ENCODE results near the gene CHCHD3. TPM values are rescaled to one million over a fixed set of nuclear protein-coding genes. Genes with fewer than 3 reads are reported as not detected.

The CHCHD3 gene
- total RNA-seq, 1 experiment from 2014 or later, result 89.9 TPM

GRCh38 chr7:133019590-133019989 is 62.3 kb downstream of the CHCHD3 start:
- BruUV-seq (replicated peaks), result no TSS peak
- H3K9me3 Mint-ChIP-seq (ENCODE audit: low read depth, unreplicated experiment), result no peaks in the 10 kb centered on the region
- peaks cover 5% of the 10 kb centered on the region for H3K36me3 Mint-ChIP-seq (ENCODE audit: insufficient read depth, unreplicated experiment)
- H3K4me1 Mint-ChIP-seq (ENCODE audit: low read depth, unreplicated experiment), result no peaks in the 10 kb centered on the region
- CTCF ChIA-PET, result no interaction called here
- no peak overlapping the region for H3K4me3 Mint-ChIP-seq (ENCODE audit: low read depth, unreplicated experiment)
- H3K27ac Mint-ChIP-seq (ENCODE audit: unreplicated experiment), result no peak overlapping the region
- no peaks in the 10 kb centered on the region for H3K27me3 Mint-ChIP-seq (ENCODE audit: unreplicated experiment)
- no peak for TF ChIP-seq CTCF (IDR thresholded peaks at IDR 0.05; ENCODE audit: unreplicated experiment)
- DNase-seq, result no peak
- intact Hi-C loops (cut with micrococcal nuclease; ENCODE audit: unreplicated experiment), result no loop called here

- TF ChIP-seq CTCF (IDR thresholded peaks at IDR 0.05; ENCODE audit: unreplicated experiment), result no peak
- CTCF ChIA-PET, result no interaction called here
- intact Hi-C loops (cut with micrococcal nuclease; ENCODE audit: unreplicated experiment), result no loop called here
- BruUV-seq (replicated peaks), result no TSS peak
- H3K27ac Mint-ChIP-seq (ENCODE audit: unreplicated experiment), result no peak overlapping the region
- no peak overlapping the region for H3K4me3 Mint-ChIP-seq (ENCODE audit: low read depth, unreplicated experiment)
- H3K36me3 Mint-ChIP-seq (ENCODE audit: insufficient read depth, unreplicated experiment), result peaks cover 5% of the 10 kb centered on the region
- DNase-seq, result no peak
- no peaks in the 10 kb centered on the region for H3K4me1 Mint-ChIP-seq (ENCODE audit: low read depth, unreplicated experiment)
- H3K27me3 Mint-ChIP-seq (ENCODE audit: unreplicated experiment), result no peaks in the 10 kb centered on the region
- no peaks in the 10 kb centered on the region for H3K9me3 Mint-ChIP-seq (ENCODE audit: low read depth, unreplicated experiment)
Observed at GRCh38 chr7:133016604-133017003, 65.3 kb downstream of the CHCHD3 start.

GRCh38 chr7:133015888-133016287 is 66.0 kb downstream of the CHCHD3 start:
- no peak for TF ChIP-seq CTCF (IDR thresholded peaks at IDR 0.05; ENCODE audit: unreplicated experiment)
- Mint-ChIP-seq H3K4me3 (ENCODE audit: low read depth, unreplicated experiment) (no peak overlapping the region), H3K27me3 (ENCODE audit: unreplicated experiment) (no peaks in the 10 kb centered on the region), H3K4me1 (ENCODE audit: low read depth, unreplicated experiment) (no peaks in the 10 kb centered on the region), H3K9me3 (ENCODE audit: low read depth, unreplicated experiment) (no peaks in the 10 kb centered on the region), H3K36me3 (ENCODE audit: insufficient read depth, unreplicated experiment) (no peaks in the 10 kb centered on the region), H3K27ac (ENCODE audit: unreplicated experiment) (no peak overlapping the region)
- intact Hi-C loops (cut with micrococcal nuclease; ENCODE audit: unreplicated experiment), result no loop called here
- no peak for DNase-seq
- no TSS peak for BruUV-seq (replicated peaks)
- CTCF ChIA-PET, result no interaction called here

- no peak overlapping the region for H3K4me3 Mint-ChIP-seq (ENCODE audit: low read depth, unreplicated experiment)
- peaks cover 6% of the 10 kb centered on the region for H3K9me3 Mint-ChIP-seq (ENCODE audit: low read depth, unreplicated experiment)
- TF ChIP-seq CTCF (IDR thresholded peaks at IDR 0.05; ENCODE audit: unreplicated experiment), result no peak
- CTCF ChIA-PET, result interaction anchor here (0.6 kb wide), 1 partner anchor 8 kb away, joined by 4 read pairs; no protein-coding TSS in a partner anchor
- BruUV-seq (replicated peaks), result no TSS peak
- H3K4me1 Mint-ChIP-seq (ENCODE audit: low read depth, unreplicated experiment), result peaks cover 7% of the 10 kb centered on the region
- DNase-seq, result no peak
- intact Hi-C loops (cut with micrococcal nuclease; ENCODE audit: unreplicated experiment), result no loop called here
- no peak overlapping the region for H3K27ac Mint-ChIP-seq (ENCODE audit: unreplicated experiment)
- no peaks in the 10 kb centered on the region for H3K27me3 Mint-ChIP-seq (ENCODE audit: unreplicated experiment)
- peaks cover 4% of the 10 kb centered on the region for H3K36me3 Mint-ChIP-seq (ENCODE audit: insufficient read depth, unreplicated experiment)
Observed at GRCh38 chr7:133011746-133012145, 70.1 kb downstream of the CHCHD3 start.

Measured in Calu3 (cell line).